ENCODE measurements around the gene GAD1. TPM values are rescaled to one million over a fixed set of nuclear protein-coding genes. Genes with fewer than 3 reads are reported as not detected.

The GAD1 gene
- total and polyA plus RNA-seq, 2 of the 8 experiments (the other 6 are each of a cell fraction or from before 2014, with no cell fraction given): 0.65 to 1.0 TPM

DNA sequence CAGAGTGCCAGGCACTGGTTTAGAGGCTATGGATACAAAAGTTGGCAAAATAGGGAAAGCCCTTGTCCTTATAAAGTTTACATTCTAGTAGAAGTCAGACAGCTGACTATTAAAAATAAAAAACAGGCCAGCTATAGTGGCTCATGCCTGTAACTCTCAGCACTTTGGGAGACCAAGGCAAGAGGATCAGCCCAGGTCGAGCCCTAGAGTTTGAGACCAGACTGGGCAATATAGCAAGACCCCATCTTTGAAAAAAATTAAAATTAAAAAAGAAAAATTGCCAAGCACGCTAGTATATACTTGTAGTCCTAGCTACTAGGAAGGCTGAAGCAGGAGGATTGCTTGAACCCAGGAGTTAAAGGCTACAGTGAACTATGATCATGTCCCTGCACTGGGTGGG is 34.0 kb upstream of the GAD1 start:
- DNase-seq (ENCODE audit: low read depth in 1 of 2, low spot score in 2 of 2) (no peak), FAIRE-seq (no peak)
- Histone ChIP-seq H3K79me2 (ENCODE audit: control insufficient read depth in 1 of 2, insufficient read depth in 2 of 2, low read length in 2 of 2) (no peaks in the 10 kb centered on the region), H2AK5ac (ENCODE audit: low read depth, low read length) (no peak overlapping the region), H2BK5ac (ENCODE audit: low read depth, low read length) (no peak overlapping the region), H4K20me1 (replicated peaks in 1 of 2; ENCODE audit: control insufficient read depth in 1 of 2, insufficient read depth in 2 of 2, low read length in 2 of 2) (no peaks in the 10 kb centered on the region), H3K27me3 (replicated peaks in 1 of 4; ENCODE audit: control insufficient read depth in 3 of 4, extremely low read depth in 1 of 4, insufficient read depth in 3 of 4, low read length in 3 of 4) (no peaks in the 10 kb centered on the region), H3K18ac (ENCODE audit: extremely low read depth, low read length) (no peak overlapping the region), H2BK15ac (ENCODE audit: low read length) (no peak overlapping the region), H3K14ac (ENCODE audit: insufficient read length) (no peak overlapping the region), H3K9ac (replicated peaks in 1 of 4; ENCODE audit: extremely low read depth in 1 of 4, low read depth in 3 of 4, low read length in 3 of 4) (no peak overlapping the region), H3K56ac (replicated peaks; ENCODE audit: insufficient read length, low read depth, low read length) (no peak overlapping the region), H2BK120ac (replicated peaks; ENCODE audit: low read depth, low read length) (no peak overlapping the region), H4K91ac (replicated peaks; ENCODE audit: insufficient read length, low read length) (no peak overlapping the region), H3K4me1 (replicated peaks in 1 of 4; ENCODE audit: control insufficient read depth in 3 of 4, insufficient read depth in 4 of 4, low read length in 3 of 4) (no peaks in the 10 kb centered on the region), H3K27ac (ENCODE audit: low read depth, low read length) (no peak overlapping the region), H3K23ac (ENCODE audit: insufficient read length) (no peak overlapping the region), H3K79me1 (ENCODE audit: low read depth, low read length) (no peaks in the 10 kb centered on the region), H2BK12ac (ENCODE audit: low read depth, low read length) (no peak overlapping the region), H3K4ac (replicated peaks; ENCODE audit: insufficient read length, low read depth, low read length) (no peak overlapping the region), H3K36me3 (ENCODE audit: control insufficient read depth in 2 of 4, insufficient read depth in 4 of 4, low read length in 3 of 4) (no peaks in the 10 kb centered on the region), H2AFZ (ENCODE audit: low read length) (no peak overlapping the region), H3K23me2 (ENCODE audit: low read depth, low read length) (no peaks in the 10 kb centered on the region), H4K8ac (ENCODE audit: extremely low read depth, insufficient read depth, low read length) (no peak overlapping the region), H3K4me3 (ENCODE audit: extremely low read depth in 1 of 4, insufficient read depth in 2 of 4, low read depth in 3 of 4, low read length in 4 of 4) (no peak overlapping the region), H4K5ac (ENCODE audit: insufficient read length, low read depth, low read length) (no peak overlapping the region), H2BK20ac (ENCODE audit: low read length) (no peak overlapping the region), H3K4me2 (ENCODE audit: insufficient read depth in 1 of 2, low read depth in 2 of 2, low read length in 2 of 2) (no peak overlapping the region), H3K9me3 (ENCODE audit: insufficient read depth in 2 of 2, low read depth in 1 of 2, low read length in 1 of 2) (no peaks in the 10 kb centered on the region)
- ChIA-PET CTCF (ENCODE audit: partially characterized antibody) (interaction anchor here (1.4 to 2.0 kb wide), 2 partner anchors 20 to 374 kb away, joined by 4 to 6 read pairs; no protein-coding TSS in a partner anchor), POLR2A (ENCODE audit: partially characterized antibody) (no interaction called here)
- WGBS, 2 experiments (ENCODE audit: extremely low coverage in 1 of 2, insufficient coverage in 1 of 2, insufficient read length in 1 of 2, insufficient replicate concordance in 2 of 2, low coverage in 1 of 2, low lambda C conversion rate in 2 of 2, missing lambda C conversion rate in 1 of 2): 97% methylated on average over 2 of the region's 2 CpGs; no CpG with 5 or more reads in 1 of the 2 experiments
- TF ChIP-seq FOSL1 (IDR thresholded peaks at IDR 0.05; ENCODE audit: insufficient read depth, low read depth, low read length) (no peak), POLR2A (IDR thresholded peaks at IDR 0.05; ENCODE audit: control extremely low read depth in 1 of 2, low read depth in 2 of 2, low read length in 2 of 2) (no peak), EP300 (IDR thresholded peaks at IDR 0.05; ENCODE audit: borderline replicate concordance in 1 of 2, low read depth in 2 of 2, low read length in 2 of 2) (no peak), RNF2 (IDR thresholded peaks at IDR 0.05; ENCODE audit: borderline replicate concordance, low read depth, low read length, missing control alignments, poor library complexity, severe bottlenecking) (no peak), CTBP2 (IDR thresholded peaks at IDR 0.05; ENCODE audit: borderline replicate concordance, insufficient read depth, insufficient read length, low read length) (no peak), SIN3A (conservative IDR thresholded peaks at IDR 0.05 in 1 of 2, IDR thresholded peaks at IDR 0.05 in 1 of 2; ENCODE audit: low read depth in 1 of 2, low read length in 2 of 2) (no peak), MAFK (IDR thresholded peaks at IDR 0.05; ENCODE audit: low read depth, low read length) (no peak), KDM4A (IDR thresholded peaks at IDR 0.05; ENCODE audit: low read depth, low read length, severe bottlenecking) (no peak), HDAC6 (IDR thresholded peaks at IDR 0.05; ENCODE audit: low read depth, low read length) (no peak), JUN (IDR thresholded peaks at IDR 0.05; ENCODE audit: low read depth, low read length) (no peak), NRF1 (IDR thresholded peaks at IDR 0.05; ENCODE audit: low read depth, low read length) (no peak), CREB1 (IDR thresholded peaks at IDR 0.05) (no peak)
- TF ChIP-seq, protein P1, sequence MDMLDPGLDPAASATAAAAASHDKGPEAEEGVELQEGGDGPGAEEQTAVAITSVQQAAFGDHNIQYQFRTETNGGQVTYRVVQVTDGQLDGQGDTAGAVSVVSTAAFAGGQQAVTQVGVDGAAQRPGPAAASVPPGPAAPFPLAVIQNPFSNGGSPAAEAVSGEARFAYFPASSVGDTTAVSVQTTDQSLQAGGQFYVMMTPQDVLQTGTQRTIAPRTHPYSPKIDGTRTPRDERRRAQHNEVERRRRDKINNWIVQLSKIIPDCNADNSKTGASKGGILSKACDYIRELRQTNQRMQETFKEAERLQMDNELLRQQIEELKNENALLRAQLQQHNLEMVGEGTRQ (IDR thresholded peaks at IDR 0.05; ENCODE audit: low read length): no peak
